Measurements from ENCODE around the gene WSB1.

WSB1 gene, protein sequence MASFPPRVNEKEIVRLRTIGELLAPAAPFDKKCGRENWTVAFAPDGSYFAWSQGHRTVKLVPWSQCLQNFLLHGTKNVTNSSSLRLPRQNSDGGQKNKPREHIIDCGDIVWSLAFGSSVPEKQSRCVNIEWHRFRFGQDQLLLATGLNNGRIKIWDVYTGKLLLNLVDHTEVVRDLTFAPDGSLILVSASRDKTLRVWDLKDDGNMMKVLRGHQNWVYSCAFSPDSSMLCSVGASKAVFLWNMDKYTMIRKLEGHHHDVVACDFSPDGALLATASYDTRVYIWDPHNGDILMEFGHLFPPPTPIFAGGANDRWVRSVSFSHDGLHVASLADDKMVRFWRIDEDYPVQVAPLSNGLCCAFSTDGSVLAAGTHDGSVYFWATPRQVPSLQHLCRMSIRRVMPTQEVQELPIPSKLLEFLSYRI

DNA sequence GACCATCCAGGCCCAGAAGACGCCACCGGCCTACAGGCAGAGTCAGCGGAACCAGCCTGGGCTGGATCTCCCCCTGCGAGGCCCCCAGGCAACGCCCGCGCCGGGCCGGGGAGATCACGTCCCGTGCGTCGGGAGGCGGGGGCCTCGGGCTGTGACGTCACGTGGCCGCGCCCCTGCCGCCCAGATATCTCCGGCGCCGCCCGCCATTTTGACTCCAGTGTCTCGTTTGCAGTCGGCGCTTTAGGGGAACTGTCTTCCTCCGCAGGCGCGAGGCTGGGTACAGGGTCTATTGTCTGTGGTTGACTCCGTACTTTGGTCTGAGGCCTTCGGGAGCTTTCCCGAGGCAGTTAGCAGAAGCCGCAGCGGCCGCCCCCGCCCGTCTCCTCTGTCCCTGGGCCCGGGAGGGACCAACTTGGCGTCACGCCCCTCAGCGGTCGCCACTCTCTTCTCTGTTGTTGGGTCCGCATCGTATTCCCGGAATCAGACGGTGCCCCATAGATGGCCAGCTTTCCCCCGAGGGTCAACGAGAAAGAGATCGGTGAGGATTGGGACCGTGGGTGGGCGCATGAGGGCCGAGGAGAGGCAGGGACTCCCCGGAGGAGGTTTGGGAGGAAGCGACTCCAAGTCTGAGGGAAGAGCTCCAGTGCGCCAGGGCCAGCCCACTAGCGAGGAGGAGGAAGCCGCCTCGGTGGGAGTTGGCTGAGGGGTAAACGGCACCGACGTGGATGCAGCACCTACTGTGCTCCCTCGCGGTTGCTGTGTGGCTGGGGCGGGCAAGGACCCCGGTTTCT is at the start of gene WSB1:
Gene WSB1, plus strand, starts transcription at position 217 of the 791 bp plus-strand sequence. Its CDS starts 282 bp downstream, at position 499.
- DNase-seq (ENCODE audit: low read depth), result peak; percentile 87
- TF ChIP-seq, protein P1, sequence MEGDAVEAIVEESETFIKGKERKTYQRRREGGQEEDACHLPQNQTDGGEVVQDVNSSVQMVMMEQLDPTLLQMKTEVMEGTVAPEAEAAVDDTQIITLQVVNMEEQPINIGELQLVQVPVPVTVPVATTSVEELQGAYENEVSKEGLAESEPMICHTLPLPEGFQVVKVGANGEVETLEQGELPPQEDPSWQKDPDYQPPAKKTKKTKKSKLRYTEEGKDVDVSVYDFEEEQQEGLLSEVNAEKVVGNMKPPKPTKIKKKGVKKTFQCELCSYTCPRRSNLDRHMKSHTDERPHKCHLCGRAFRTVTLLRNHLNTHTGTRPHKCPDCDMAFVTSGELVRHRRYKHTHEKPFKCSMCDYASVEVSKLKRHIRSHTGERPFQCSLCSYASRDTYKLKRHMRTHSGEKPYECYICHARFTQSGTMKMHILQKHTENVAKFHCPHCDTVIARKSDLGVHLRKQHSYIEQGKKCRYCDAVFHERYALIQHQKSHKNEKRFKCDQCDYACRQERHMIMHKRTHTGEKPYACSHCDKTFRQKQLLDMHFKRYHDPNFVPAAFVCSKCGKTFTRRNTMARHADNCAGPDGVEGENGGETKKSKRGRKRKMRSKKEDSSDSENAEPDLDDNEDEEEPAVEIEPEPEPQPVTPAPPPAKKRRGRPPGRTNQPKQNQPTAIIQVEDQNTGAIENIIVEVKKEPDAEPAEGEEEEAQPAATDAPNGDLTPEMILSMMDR (IDR thresholded peaks at IDR 0.05; ENCODE audit: insufficient read depth, low read depth, low read length, missing control alignments), result no peak
- H3K4me3 ChIP-seq (ENCODE audit: low read length), result peak within 1 kb of the TSS; percentile 98

DNA sequence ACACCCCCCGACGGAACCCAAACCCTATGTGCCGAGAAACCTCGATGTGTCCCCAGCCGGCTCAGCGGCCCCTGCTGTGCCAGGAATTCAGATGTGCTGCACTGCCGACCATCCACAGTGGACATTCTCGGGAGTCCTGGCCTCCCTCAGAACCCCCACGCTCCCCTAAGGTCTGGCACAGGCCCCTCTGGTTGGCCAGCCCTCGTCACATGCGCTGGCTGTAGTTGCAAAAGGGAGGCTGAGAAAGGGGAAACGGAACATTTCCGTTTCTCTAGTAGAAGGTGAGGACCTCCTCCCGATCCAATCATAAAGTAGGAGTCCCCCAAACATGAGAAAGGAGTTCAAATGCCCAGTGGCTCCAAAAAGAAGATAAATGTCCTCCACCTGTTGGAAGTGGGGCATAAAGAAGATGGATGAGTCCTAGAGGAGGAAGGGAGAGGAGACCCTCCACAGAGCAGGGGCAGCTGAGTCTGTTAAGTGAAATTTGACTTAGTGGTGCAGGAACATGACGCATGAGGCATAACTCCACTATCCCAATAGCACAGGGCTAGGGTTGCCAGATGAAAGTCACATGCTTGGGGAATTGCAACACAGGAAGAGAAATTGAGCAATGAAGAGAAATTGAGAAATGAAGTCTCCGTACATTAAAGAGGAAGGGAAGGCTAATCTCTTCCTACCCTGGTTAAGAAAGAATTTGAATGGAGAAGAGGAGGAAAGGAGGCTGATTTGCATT is 49.3 kb upstream of the WSB1 start:
- peak; percentile 96 for DNase-seq (ENCODE audit: low read depth)
- TF ChIP-seq, protein P1 (IDR thresholded peaks at IDR 0.05; ENCODE audit: insufficient read depth, low read depth, low read length, missing control alignments), result no peak
- peak overlapping the region; percentile 1 for H3K4me3 ChIP-seq (ENCODE audit: low read length)

DNA sequence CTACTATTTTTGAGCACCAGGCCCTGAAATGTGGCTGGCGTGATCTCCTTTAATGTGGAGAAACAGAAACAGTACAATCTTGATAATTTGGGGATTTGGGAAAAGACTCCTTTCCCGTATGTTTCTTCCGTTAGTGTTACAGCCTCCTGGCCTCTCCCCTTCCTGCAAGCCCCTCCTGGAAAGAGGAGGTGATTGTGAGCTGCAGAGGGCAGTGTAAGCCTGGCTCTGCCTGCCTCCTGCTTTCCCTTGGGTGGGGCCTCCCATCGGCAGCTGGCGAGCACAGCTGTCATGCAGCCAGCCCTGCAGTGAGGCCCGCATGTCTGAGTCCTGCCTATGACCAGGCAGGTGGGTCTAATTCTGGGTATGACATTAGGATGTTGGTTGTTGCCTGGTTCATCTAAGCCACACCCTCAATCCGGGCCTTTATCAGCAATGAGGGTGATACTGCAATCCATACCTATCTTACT is 48.7 kb upstream of the WSB1 start:
- TF ChIP-seq, protein P1 (IDR thresholded peaks at IDR 0.05; ENCODE audit: insufficient read depth, low read depth, low read length, missing control alignments), result peak; percentile 71
- peak overlapping the region; percentile 1 for H3K4me3 ChIP-seq (ENCODE audit: low read length)
- peak; percentile 91 for DNase-seq (ENCODE audit: low read depth)

DNA sequence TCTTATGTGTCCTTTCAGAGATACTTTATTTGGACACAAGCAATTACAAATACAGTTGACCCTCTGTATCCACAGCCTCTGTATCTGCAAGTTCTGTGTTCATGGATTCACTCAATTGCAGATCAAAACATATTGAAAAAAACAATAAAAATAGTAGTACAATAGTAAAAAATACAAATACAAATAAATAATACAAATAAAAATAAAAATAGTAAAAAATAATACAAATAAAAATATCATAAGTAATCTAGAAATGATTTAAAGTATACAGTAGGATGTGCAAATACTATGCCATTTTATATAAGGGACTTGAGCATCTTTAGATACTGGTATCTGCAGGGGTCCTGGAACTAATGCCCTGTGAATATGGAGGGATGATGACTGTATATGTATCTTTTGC is 47.4 kb upstream of the WSB1 start:
- DNase-seq (ENCODE audit: low read depth), result no peak
- TF ChIP-seq, protein P1 (IDR thresholded peaks at IDR 0.05; ENCODE audit: insufficient read depth, low read depth, low read length, missing control alignments), result no peak
- no peak overlapping the region for H3K4me3 ChIP-seq (ENCODE audit: low read length)

DNA sequence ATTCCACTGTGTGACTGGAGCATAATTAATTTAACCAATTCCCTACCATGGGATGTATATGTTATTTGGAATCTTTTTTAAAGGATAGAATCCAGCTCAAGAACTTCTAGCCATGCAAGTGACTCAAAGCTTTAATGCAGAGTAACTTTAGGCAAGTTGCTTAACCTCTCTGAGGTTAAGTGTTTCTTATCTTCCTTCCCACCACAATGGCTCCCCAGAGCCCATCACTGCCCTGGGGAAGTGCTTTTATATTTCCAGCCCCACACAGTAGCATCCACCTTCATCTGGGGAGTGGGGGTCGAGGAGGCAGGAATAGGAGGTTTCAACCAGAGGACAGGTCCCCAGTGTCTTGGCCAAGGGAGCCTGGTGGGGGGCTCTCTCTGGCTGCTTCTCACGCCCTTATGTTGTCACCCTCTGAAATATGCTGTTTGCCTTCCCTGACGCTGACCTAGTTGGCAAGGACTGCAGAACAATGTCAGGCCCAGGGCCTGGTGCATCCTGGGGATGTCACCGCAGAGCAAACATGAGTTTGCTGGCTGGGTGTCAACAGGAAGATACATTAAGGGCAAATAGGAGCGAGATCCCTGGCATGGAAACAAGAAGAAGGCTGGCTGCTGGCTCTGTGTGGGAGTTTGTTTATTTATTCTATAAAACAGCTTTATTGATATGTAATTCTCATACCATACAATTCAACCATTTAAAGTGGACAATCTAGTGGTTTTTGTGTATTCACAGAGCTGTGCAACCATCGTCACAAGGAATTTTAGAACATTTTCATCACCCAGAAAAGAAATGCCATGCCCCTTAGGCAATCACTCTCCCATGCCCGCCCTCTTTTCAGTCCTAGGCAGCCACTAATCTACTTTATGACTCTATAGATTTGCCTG is 46.6 kb upstream of the WSB1 start:
- DNase-seq (ENCODE audit: low read depth), result peak; percentile 64

More for the DNA sequence above, 46.6 kb upstream of the WSB1 start:
- no peak overlapping the region for H3K4me3 ChIP-seq (ENCODE audit: low read length)
- TF ChIP-seq, protein P1 (IDR thresholded peaks at IDR 0.05; ENCODE audit: insufficient read depth, low read depth, low read length, missing control alignments), result no peak

Data from epithelial cell of esophagus (primary cell).